ENCODE measurements around the gene ADAMTS13.
"Not testable (repeated sequence)": the region's sequence is repeated elsewhere in the genome, so short reads cannot be mapped to it uniquely, and the experiment has no call there.

ADAMTS13 gene

GRCh38 chr9:133385452-133385851 is 36.7 kb upstream of the ADAMTS13 start:
- Histone ChIP-seq H3K27ac (no peak overlapping the region), H3K4me3 (no peak overlapping the region)
- no peak for DNase-seq (ENCODE audit: low spot score)
- TF ChIP-seq CTCF (IDR thresholded peaks at IDR 0.05) = no peak

DNA sequence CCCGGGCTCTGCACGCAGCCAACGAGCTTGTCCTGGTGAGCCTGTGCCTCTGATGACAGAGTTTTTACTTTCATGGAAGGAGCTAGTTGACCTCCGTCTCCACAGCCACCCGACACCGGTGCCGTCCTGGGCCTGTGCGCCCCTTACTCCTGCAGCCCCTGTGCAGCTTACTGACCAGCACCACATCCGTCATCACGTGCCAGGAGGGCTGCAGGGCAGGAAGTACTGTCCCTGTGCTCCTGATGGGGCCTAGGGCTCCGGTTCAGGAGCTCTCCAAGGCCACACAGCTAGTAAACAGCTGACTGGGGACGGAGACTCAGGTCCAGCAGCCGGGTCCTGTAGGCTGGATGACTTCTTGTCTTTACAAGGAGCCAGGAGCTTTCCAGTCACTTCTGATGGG is 35.8 kb upstream of the ADAMTS13 start:
- DNase-seq (ENCODE audit: low spot score) = no peak
- no peak for TF ChIP-seq CTCF (IDR thresholded peaks at IDR 0.05)
- Histone ChIP-seq H3K4me3 (no peak overlapping the region), H3K27ac (no peak overlapping the region)

GRCh38 chr9:133387680-133388079 is 34.5 kb upstream of the ADAMTS13 start:
- DNase-seq (ENCODE audit: low spot score) = no peak
- TF ChIP-seq CTCF (IDR thresholded peaks at IDR 0.05) = no peak
- Histone ChIP-seq H3K4me3 (no peak overlapping the region), H3K27ac (no peak overlapping the region)

- DNase-seq (ENCODE audit: low spot score) = no peak
- no peak overlapping the region for H3K27ac ChIP-seq
- no peak overlapping the region for H3K4me3 ChIP-seq
- TF ChIP-seq CTCF (IDR thresholded peaks at IDR 0.05) = no peak
Measured at GRCh38 chr9:133389025-133389557, 33.1 kb upstream of the ADAMTS13 start.

DNA sequence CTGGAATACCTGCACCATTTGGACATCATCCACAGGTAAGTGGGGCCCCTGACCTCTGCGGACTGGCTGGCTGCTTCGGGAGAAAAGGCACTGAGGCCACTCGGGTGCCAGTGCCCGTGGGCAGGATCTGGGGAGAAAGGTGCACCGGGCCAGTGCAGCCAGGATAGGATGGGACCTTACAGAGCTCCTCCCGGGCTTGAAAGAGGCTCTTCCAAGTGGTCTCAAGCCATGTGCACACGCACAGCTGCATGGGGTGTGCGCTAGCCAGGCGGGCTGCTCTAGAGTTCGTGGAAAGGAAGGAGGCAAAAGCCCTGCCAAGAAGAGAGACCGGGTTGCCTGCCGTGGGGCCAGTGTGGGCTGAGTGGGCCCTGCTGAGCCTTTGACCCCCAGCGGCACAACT is 32.6 kb upstream of the ADAMTS13 start:
- no peak for DNase-seq (ENCODE audit: low spot score)

DNA sequence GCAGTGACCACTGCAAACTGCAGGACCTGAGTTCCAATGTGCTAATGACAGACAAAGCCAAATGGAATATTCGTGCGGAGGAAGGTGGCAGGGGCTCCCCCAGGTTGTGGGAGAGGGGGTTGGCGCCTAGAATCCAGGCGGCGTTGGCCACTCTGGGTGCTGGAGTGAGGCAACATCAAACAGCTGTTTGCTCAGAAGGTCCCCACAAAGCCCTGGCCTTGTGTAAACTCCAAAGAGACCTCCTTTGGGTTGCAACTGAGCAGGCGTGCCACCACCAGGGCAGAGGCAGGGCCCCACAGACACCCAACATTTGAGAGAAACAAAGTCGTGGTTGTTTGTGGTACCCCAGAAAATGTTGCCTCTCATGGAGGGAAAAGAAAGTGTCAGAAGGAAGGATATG is 31.5 kb upstream of the ADAMTS13 start:
- no peak for DNase-seq (ENCODE audit: low spot score)
- Histone ChIP-seq H3K4me3 (no peak overlapping the region), H3K27ac (no peak overlapping the region)
- no peak for TF ChIP-seq CTCF (IDR thresholded peaks at IDR 0.05)

More for the DNA sequence above, 32.6 kb upstream of the ADAMTS13 start:
- TF ChIP-seq CTCF (IDR thresholded peaks at IDR 0.05) = no peak
- no peak overlapping the region for H3K27ac ChIP-seq
- H3K4me3 ChIP-seq = no peak overlapping the region

DNA sequence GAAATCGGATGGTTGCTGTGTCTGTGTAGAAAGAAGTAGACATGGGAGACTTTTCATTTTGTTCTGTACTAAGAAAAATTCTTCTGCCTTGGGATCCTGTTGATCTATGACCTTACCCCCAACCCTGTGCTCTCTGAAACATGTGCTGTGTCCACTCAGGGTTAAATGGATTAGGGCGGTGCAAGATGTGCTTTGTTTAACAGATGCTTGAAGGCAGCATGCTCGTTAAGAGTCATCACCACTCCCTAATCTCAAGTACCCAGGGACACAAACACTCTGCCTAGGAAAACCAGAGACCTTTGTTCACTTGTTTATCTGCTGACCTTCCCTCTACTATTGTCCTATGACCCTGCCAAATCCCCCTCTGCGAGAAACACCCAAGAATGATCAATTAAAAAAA is 30.7 kb upstream of the ADAMTS13 start:
- not testable (repeated sequence) for H3K4me3 ChIP-seq; DNase-seq (ENCODE audit: low spot score); H3K27ac ChIP-seq

DNA sequence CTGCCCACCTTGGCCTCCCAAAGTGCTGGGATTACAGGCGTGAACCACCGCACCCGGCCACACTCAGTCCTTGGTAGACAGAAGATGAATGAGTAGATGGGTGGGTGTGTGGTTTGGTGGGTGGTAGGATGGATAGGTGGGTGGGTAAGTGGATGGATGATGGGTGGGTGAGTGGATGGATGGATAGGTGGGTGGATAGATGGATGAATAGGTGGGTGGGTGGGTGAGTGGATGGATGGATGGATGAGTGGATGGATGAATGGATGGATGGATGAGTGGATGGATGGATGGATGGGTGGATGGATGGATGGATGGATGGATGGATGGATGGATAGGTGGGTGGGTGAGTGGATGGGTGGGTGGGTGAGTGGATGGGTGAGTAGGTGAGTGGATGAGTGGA is 29.9 kb upstream of the ADAMTS13 start:
- DNase-seq (ENCODE audit: low spot score) = not testable (repeated sequence)

More for the DNA sequence above, 29.9 kb upstream of the ADAMTS13 start:
- not testable (repeated sequence) for H3K27ac ChIP-seq, H3K4me3 ChIP-seq

Measured in coronary artery (tissue), 2 donors.